IMR-90 (cell line): ENCODE data around the gene SMU1. TPM values are rescaled to one million over a fixed set of nuclear protein-coding genes. Genes with fewer than 3 reads are reported as not detected.

ENCODE experiments used
- ATAC-seq: fragments of 200-7000 bp; cut with Tn5 transposase; 2 replicates; pipeline ENCODE4 v1.9.1; 2020; ENCODE audit warnings: low read depth, mild to moderate bottlenecking, moderate library complexity
- BruUV-seq: library from RNA; stranded (reverse); fragments of 400-500 nt; replicated peaks from 2 replicates; lab custom pipeline; 2021; lab: Mats Ljungman, UMichigan
- CTCF ChIA-PET: fragments of 300-600 bp; formaldehyde crosslinking; extraction: SDS; loops from one replicate; lab custom pipeline; 2021; ENCODE audit warnings: antibody characterized with exemption; lab: Yijun Ruan, JAX
- POLR2A ChIA-PET: fragments of 300-600 bp; sonication (Branson Sonifier 250); formaldehyde crosslinking; loops from one replicate; lab custom pipeline; 2022; ENCODE audit warnings: antibody characterized with exemption; ENCODE audit not compliant: unreplicated experiment; lab: Charles Lee
- DNase-seq: peaks from one replicate; pipeline ENCODE4 v3.0.0; 2013
- H2AFZ ChIP-seq: replicated peaks from 2 replicates; pipeline ENCODE3; 2013; ENCODE audit warnings: low read length, mild to moderate bottlenecking; ENCODE audit not compliant: poor library complexity
- H2AK5ac ChIP-seq: 2 replicates; pipeline ENCODE4 v1.6.1; 2013; ENCODE audit warnings: low read depth, low read length, inconsistent platforms
- H2AK9ac ChIP-seq: replicated peaks from 2 replicates; pipeline ENCODE3; 2013; ENCODE audit warnings: mild to moderate bottlenecking, low read depth, low read length, moderate library complexity; ENCODE audit not compliant: poor library complexity
- H2BK120ac ChIP-seq: 2 replicates; pipeline ENCODE4 v1.6.1; 2013; ENCODE audit warnings: low read depth, low read length, inconsistent platforms
- H2BK15ac ChIP-seq: 3 replicates; pipeline ENCODE4 v1.6.1; 2013; ENCODE audit warnings: low read depth, low read length, inconsistent platforms
- H2BK20ac ChIP-seq: 2 replicates; pipeline ENCODE4 v1.6.1; 2013; ENCODE audit warnings: low read depth, mild to moderate bottlenecking, inconsistent platforms, low read length, moderate library complexity
- H2BK5ac ChIP-seq: 2 replicates; pipeline ENCODE4 v1.6.1; 2013; ENCODE audit warnings: mild to moderate bottlenecking, low read depth, low read length, inconsistent platforms; ENCODE audit not compliant: poor library complexity, severe bottlenecking
- H3K14ac ChIP-seq: replicated peaks from 2 replicates; pipeline ENCODE4 v1.6.1; 2013; ENCODE audit warnings: low read depth, low read length, inconsistent platforms
- H3K18ac ChIP-seq: 2 replicates; pipeline ENCODE4 v1.6.1; 2013; ENCODE audit warnings: low read depth, low read length, control low read depth
- H3K23ac ChIP-seq: 2 replicates; pipeline ENCODE4 v1.6.1; 2013; ENCODE audit warnings: low read depth, low read length, inconsistent platforms
- H3K27ac ChIP-seq: 2 replicates; pipeline ENCODE4 v1.5.1; 2013; ENCODE audit warnings: mild to moderate bottlenecking, control low read depth, low read length; ENCODE audit not compliant: insufficient read depth
- H3K27me3 ChIP-seq: 2 replicates; pipeline ENCODE4 v1.6.1; 2013; ENCODE audit warnings: low read length; ENCODE audit not compliant: control insufficient read depth, insufficient read depth
- H3K36me3 ChIP-seq: 2 replicates; pipeline ENCODE4 v1.6.1; 2013; ENCODE audit warnings: low read length, mixed read lengths; ENCODE audit not compliant: control insufficient read depth, insufficient read depth
- H3K4ac ChIP-seq: 2 replicates; pipeline ENCODE4 v1.6.1; 2013; ENCODE audit warnings: low read depth, low read length, inconsistent platforms
- H3K4me1 ChIP-seq: 2 replicates; pipeline ENCODE4 v1.6.1; 2013; ENCODE audit warnings: low read length, mixed read lengths; ENCODE audit not compliant: control insufficient read depth, insufficient read depth
- H3K4me2 ChIP-seq: 2 replicates; pipeline ENCODE4 v1.6.1; 2013; ENCODE audit warnings: low read depth, mild to moderate bottlenecking, control low read depth, low read length, moderate library complexity
- H3K4me3 ChIP-seq: 2 replicates; pipeline ENCODE4 v1.5.1; 2013; ENCODE audit warnings: low read depth, mild to moderate bottlenecking, control low read depth, low read length, moderate library complexity; ENCODE audit not compliant: insufficient read depth
- H3K56ac ChIP-seq: 2 replicates; pipeline ENCODE4 v1.6.1; 2013; ENCODE audit warnings: low read length, inconsistent platforms; ENCODE audit not compliant: insufficient read depth; ENCODE audit errors: extremely low read depth
- H3K79me1 ChIP-seq, 2 experiments: 2 replicates each; pipeline ENCODE4 v1.6.1; 2013; ENCODE audit warnings: low read length in 2 of 2, inconsistent platforms in 1 of 2, low read depth in 1 of 2
- H3K9ac ChIP-seq: 2 replicates; pipeline ENCODE4 v1.6.1; 2013; ENCODE audit warnings: low read depth, low read length, control low read depth
- H3K9me1 ChIP-seq: 2 replicates; pipeline ENCODE4 v1.6.1; 2013; ENCODE audit warnings: low read length, inconsistent platforms; ENCODE audit not compliant: insufficient read depth
- H3K9me3 ChIP-seq: 2 replicates; pipeline ENCODE4 v1.6.1; 2013; ENCODE audit warnings: low read length; ENCODE audit not compliant: control insufficient read depth, insufficient read depth
- H4K20me1 ChIP-seq: 2 replicates; pipeline ENCODE4 v1.6.1; 2013; ENCODE audit warnings: low read length, inconsistent platforms; ENCODE audit not compliant: insufficient read depth
- H4K5ac ChIP-seq: 2 replicates; pipeline ENCODE4 v1.6.1; 2013; ENCODE audit warnings: mild to moderate bottlenecking, low read depth, low read length, control low read depth
- H4K8ac ChIP-seq, 2 experiments: 2 replicates each; pipeline ENCODE4 v1.6.1; 2013; ENCODE audit warnings: low read depth in 2 of 2, low read length in 2 of 2, control low read depth in 1 of 2, inconsistent platforms in 1 of 2
- H4K91ac ChIP-seq: 2 replicates; pipeline ENCODE4 v1.6.1; 2013; ENCODE audit warnings: low read depth, low read length, inconsistent platforms; ENCODE audit not compliant: insufficient read depth
- CHD1 ChIP-seq: IDR thresholded peaks from 2 replicates; pipeline ENCODE4 v1.6.1; 2012; ENCODE audit warnings: low read depth, low read length, improper control_type of control experiment
- ELK1 ChIP-seq: fragments of 150-350 bp; IDR thresholded peaks from 2 replicates; pipeline ENCODE4 v1.6.1; 2016; ENCODE audit warnings: low read depth, mild to moderate bottlenecking, low read length, moderate library complexity, borderline replicate concordance
- POLR2A ChIP-seq: IDR thresholded peaks from 2 replicates; pipeline ENCODE4 v1.6.1; 2012; ENCODE audit warnings: mild to moderate bottlenecking, low read depth, low read length
- WGBS, 2 experiments: methylation state at CpG; one replicate each; pipeline versions ENCODE4 v1.1.5 to v1.1.7; 2013; ENCODE audit warnings: missing lambda C conversion rate in 2 of 2; ENCODE audit not compliant: insufficient read length in 1 of 2; ENCODE audit errors: extremely low coverage in 2 of 2; 5-methylcytosine and 5-hydroxymethylcytosine counted together
- dilution Hi-C: fragments of 300-500 bp; cut with HindIII; formaldehyde crosslinking; loops from one replicate; pipeline ENCODE4 v1.14.3; 2018; ENCODE audit warnings: low sequenced_read_pairs; ENCODE audit not compliant: unreplicated experiment
- in situ Hi-C: fragments of 300-500 bp; cut with MboI; formaldehyde crosslinking; loops from 3 replicates; pipeline ENCODE4 v1.14.3; 2019; ENCODE audit warnings: low sequenced_read_pairs, inconsistent platforms, mixed read lengths
- intact Hi-C: fragments of 100-400 bp; cut with micrococcal nuclease; formaldehyde crosslinking; loops from 2 replicates; pipeline ENCODE4 v1.10.0; 2022
- polyA plus RNA-seq, 3 experiments: library from polyadenylated mRNA; depleted of rRNA; stranded (reverse); fragments of >200 nt; gene quantifications; 2 replicates each; pipeline ENCODE4 v1.2.3, GENCODE V29; 2012; ENCODE audit warnings: low replicate concordance in 1 of 3
- total RNA-seq: library from RNA; depleted of rRNA; stranded (reverse); fragments of >200 nt; gene quantifications from 2 replicates; pipeline ENCODE4 v1.2.3, GENCODE V29; 2012

Gene SMU1
- total and polyA plus RNA-seq, 2 of the 4 experiments (the other 2 are of a cell fraction): 11.1 to 36.0 TPM

GRCh38 chr9:33101104-33101951 lies 24.9 kb upstream of the SMU1 start:
- H4K5ac ChIP-seq: no peak overlapping the region
- H3K9me3 ChIP-seq: no peaks in the 10 kb centered on the region
- intact Hi-C loops (no loop called here), in situ Hi-C loops (no loop called here), dilution Hi-C loops (no loop called here)
- H3K27me3 ChIP-seq: no peaks in the 10 kb centered on the region
- no peak overlapping the region for H2BK20ac ChIP-seq
- H2AFZ ChIP-seq: peak overlapping the region; percentile 66
- H2AK5ac ChIP-seq: peak overlapping the region; percentile 30; the same call in 1 of the 2 replicates
- peak overlapping the region; percentile 45 for H2BK5ac ChIP-seq
- H4K8ac ChIP-seq: peak overlapping the region in 1 of 2 experiments; percentile 32; a peak in 1 of 4 replicates
- peak overlapping the region; percentile 39 for H3K27ac ChIP-seq
- no peaks in the 10 kb centered on the region for H4K20me1 ChIP-seq
- H2AK9ac ChIP-seq: peak overlapping the region; percentile 31
- TF ChIP-seq ELK1: no peak
- no peak for TF ChIP-seq POLR2A
- TF ChIP-seq CHD1: no peak
- H3K4me3 ChIP-seq: no peak overlapping the region
- CTCF ChIA-PET: no interaction called here
- POLR2A ChIA-PET: no interaction called here
- no peaks in the 10 kb centered on the region for H3K36me3 ChIP-seq
- H3K4ac ChIP-seq: 0 out of 2 replicates have a peak overlapping the region, but pooled peaks have one; percentile 23
- ATAC-seq: peak; percentile 68
- H3K23ac ChIP-seq: no peak overlapping the region
- no peaks in the 10 kb centered on the region for H3K79me1 ChIP-seq
- H3K18ac ChIP-seq: no peak overlapping the region
- peak; percentile 39 for DNase-seq
- H3K4me1 ChIP-seq: peaks cover 13% of the 10 kb centered on the region
- peaks cover 16% of the 10 kb centered on the region for H3K9me1 ChIP-seq
- no peak overlapping the region for H3K9ac ChIP-seq
- H2BK15ac ChIP-seq: peak overlapping the region; percentile 11; the same call in 1 of the 3 replicates
- H4K91ac ChIP-seq: peak overlapping the region; percentile 35; the same call in 1 of the 2 replicates
- H3K56ac ChIP-seq: no peak overlapping the region
- no peak overlapping the region for H3K4me2 ChIP-seq
- peak overlapping the region; percentile 39 for H2BK120ac ChIP-seq
- no TSS peak for BruUV-seq
- H3K14ac ChIP-seq: peak overlapping the region; percentile 20; the same call in 1 of the 2 replicates
- WGBS, 2 experiments: 83% methylated on average over 2 of the region's 10 CpGs; no CpG with 5 or more reads in 1 of the 2 experiments
